Measurements from ENCODE around the gene GLI2. TPM values are rescaled to one million over a fixed set of nuclear protein-coding genes. Genes with fewer than 3 reads are reported as not detected.

The GLI2 gene
- total and polyA plus RNA-seq, 5 donors from 2014 or later = not detected

DNA sequence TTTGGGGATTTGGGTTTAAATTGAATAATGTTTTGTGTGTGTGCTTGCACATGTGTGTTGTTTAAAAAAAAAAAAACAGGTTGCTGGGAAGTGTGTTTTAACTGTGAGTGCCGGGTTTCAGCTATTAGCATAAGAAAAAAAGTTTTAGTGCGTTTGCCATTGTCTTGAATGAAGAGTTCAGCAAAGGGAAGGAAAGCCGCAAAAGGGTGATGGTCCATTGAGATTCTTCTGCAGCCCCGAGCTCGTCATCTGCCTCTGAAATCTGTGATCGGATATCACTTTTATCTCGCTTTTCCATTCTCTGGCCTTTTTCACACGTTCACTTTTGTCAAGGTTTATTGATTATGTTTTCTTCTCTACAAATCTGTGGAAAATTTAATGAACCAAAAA is 4.7 kb downstream of the GLI2 start:
- Mint-ChIP-seq H3K36me3 (no peaks in the 10 kb centered on the region), H3K27me3 (peaks cover 64% of the 10 kb centered on the region), H3K4me1 (peaks cover 0 to 7% (median 2%) of the 10 kb centered on the region in 4 donors), H3K27ac (no peak overlapping the region), H3K9me3 (peaks cover 0 to 9% (median 0%) of the 10 kb centered on the region in 7 donors), H3K4me3 (no peak overlapping the region)
- H3K4me3 ChIP-seq (ENCODE audit: low read depth, low read length) = no peak overlapping the region
- H3K36me3 ChIP-seq (ENCODE audit: control insufficient read depth, insufficient read depth, low read length) = no peaks in the 10 kb centered on the region
- H3K27ac ChIP-seq (ENCODE audit: insufficient read depth, low read length, poor library complexity, severe bottlenecking) = no peak overlapping the region
- H3K27me3 ChIP-seq (ENCODE audit: control insufficient read depth, insufficient read depth, low read length) = peaks cover 26% of the 10 kb centered on the region
- ATAC-seq (ENCODE audit: low read depth in 2 of 2) = no peak
- no peaks in the 10 kb centered on the region for H3K9me3 ChIP-seq (ENCODE audit: control insufficient read depth in 2 of 2, low read length in 2 of 2)
- peaks cover 8% of the 10 kb centered on the region for H3K4me1 ChIP-seq (ENCODE audit: control insufficient read depth, insufficient read depth, low read length, poor library complexity, severe bottlenecking)
- DNase-seq = no peak

DNA sequence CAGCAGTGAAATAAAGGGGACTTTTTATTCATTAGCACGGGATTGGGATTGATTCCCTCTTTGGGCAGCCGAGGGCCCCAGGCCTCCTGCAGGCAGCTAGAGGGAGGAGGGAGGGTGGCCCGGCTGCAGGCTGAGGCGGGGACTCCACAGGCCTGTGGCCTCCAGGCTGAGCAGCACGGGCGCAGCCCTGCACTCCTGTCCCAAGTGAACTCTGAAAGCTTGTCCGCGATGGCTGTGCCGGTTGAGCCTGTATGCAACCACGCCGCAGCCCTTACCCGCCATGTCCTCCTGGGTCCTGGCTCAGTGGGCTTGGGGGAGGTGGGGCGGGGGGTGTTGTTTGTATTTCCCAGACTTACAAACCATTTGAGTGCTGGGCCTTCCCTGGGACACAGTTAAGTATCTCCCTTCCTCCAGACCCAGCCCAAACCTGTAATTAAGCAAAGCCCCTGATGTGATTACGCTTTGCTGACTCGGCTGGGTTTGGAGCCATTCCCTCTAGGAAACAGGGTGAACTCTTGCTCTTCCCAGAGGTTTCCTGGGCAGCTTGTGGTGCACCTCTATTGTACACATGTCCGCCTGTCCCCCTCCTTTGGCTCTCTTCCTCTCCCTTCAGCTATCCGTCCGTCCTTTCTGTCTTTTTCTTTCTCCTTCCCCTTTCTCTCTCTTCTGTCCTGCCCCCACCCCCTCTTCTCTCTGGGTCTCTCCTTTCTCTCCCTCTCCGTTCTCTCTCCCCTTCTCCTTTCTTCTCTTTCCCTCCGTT is 5.3 kb downstream of the GLI2 start:
- peaks cover 0 to 7% (median 2%) of the 10 kb centered on the region in 4 donors for H3K4me1 Mint-ChIP-seq
- peaks cover 0 to 9% (median 0%) of the 10 kb centered on the region in 7 donors for H3K9me3 Mint-ChIP-seq
- peaks cover 64% of the 10 kb centered on the region for H3K27me3 Mint-ChIP-seq
- ATAC-seq (ENCODE audit: low read depth in 2 of 2) = no peak
- H3K36me3 ChIP-seq (ENCODE audit: control insufficient read depth, insufficient read depth, low read length) = no peaks in the 10 kb centered on the region
- H3K9me3 ChIP-seq (ENCODE audit: control insufficient read depth in 2 of 2, low read length in 2 of 2) = no peaks in the 10 kb centered on the region
- DNase-seq = no peak
- H3K4me3 ChIP-seq (ENCODE audit: low read depth, low read length) = no peak overlapping the region
- H3K4me1 ChIP-seq (ENCODE audit: control insufficient read depth, insufficient read depth, low read length, poor library complexity, severe bottlenecking) = peaks cover 4% of the 10 kb centered on the region
- peaks cover 26% of the 10 kb centered on the region for H3K27me3 ChIP-seq (ENCODE audit: control insufficient read depth, insufficient read depth, low read length)
- no peak overlapping the region for H3K27ac Mint-ChIP-seq
- H3K27ac ChIP-seq (ENCODE audit: insufficient read depth, low read length, poor library complexity, severe bottlenecking) = no peak overlapping the region
- H3K36me3 Mint-ChIP-seq = no peaks in the 10 kb centered on the region
- no peak overlapping the region for H3K4me3 Mint-ChIP-seq

DNA sequence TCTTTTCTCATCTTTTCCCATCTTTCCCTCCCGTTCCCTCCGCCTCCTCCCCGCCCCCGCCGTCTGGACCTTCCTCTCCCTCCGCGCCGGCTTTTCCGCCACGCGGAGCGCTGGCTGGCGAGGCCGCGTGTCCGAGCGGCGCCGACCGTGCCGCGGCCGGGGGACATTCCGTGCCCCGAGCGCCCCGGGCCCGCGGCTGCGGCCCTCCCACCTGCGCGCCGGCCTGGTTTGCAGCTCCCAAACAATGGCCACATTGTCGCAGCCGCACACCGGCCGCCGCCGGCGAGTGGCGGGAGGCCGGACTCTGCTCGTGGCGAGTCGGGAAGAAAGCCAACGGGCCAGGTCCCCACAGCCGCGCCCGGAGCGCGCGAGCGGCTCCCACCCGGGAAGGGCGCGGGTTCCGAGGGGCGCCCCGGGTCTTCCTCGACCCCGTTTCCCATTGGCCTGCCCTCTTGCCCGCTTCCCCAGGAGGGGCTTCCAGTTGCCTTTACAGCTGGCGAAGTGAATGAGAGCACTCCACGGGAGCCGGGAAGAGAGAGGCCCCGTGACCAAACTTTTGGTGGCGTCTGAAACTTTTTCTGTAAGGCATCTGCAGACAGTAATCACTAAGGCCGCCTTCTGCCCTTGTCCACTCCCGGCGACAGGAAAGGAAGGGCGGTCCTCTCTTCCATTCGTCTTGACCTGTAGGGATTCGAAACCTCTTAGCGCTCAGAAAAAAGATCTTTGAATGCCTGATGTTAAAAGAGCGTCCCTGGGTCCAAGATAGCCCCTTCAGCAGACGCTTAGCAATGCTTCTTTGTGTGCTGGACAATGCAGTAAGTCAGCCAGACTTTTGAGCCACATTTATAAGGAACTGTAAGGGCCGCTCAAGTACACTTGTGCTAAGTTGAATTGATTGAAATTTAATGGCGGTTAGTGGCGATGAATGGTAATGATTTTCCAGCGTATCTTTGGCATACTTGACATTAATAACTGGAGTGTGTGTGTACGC is 6.2 kb downstream of the GLI2 start:
- H3K4me3 ChIP-seq (ENCODE audit: low read depth, low read length) = no peak overlapping the region
- Mint-ChIP-seq H3K4me3 (no peak overlapping the region), H3K36me3 (no peaks in the 10 kb centered on the region), H3K4me1 (peaks cover 0 to 5% (median 2%) of the 10 kb centered on the region in 4 donors), H3K27ac (no peak overlapping the region), H3K27me3 (peaks cover 68% of the 10 kb centered on the region), H3K9me3 (peaks cover 0 to 9% (median 0%) of the 10 kb centered on the region in 7 donors)
- no peaks in the 10 kb centered on the region for H3K9me3 ChIP-seq (ENCODE audit: control insufficient read depth in 2 of 2, low read length in 2 of 2)
- no peaks in the 10 kb centered on the region for H3K4me1 ChIP-seq (ENCODE audit: control insufficient read depth, insufficient read depth, low read length, poor library complexity, severe bottlenecking)
- H3K27me3 ChIP-seq (ENCODE audit: control insufficient read depth, insufficient read depth, low read length) = peaks cover 26% of the 10 kb centered on the region
- ATAC-seq (ENCODE audit: low read depth in 2 of 2) = no peak
- no peak overlapping the region for H3K27ac ChIP-seq (ENCODE audit: insufficient read depth, low read length, poor library complexity, severe bottlenecking)
- DNase-seq = no peak
- H3K36me3 ChIP-seq (ENCODE audit: control insufficient read depth, insufficient read depth, low read length) = no peaks in the 10 kb centered on the region

DNA sequence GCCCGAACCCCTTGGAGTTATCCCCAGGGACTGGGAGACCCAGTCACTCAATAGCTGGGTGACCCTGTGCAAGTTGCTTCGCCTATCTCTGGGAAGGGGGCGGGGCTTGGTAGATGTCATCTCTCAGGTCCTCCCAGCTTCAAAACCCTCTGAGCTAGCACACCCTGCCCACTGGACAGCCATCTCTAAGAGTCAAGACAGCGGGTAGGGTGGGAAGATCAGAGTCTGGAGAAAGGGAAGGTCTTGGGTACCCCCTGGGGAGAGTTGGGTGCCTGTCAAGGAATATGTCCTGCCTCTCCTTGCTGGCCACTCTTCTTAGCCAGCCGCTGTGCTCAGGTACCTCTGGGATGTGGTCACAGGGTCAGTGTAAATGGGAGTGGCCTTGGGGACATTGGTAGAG is 8.0 kb downstream of the GLI2 start:
- Histone ChIP-seq H3K27ac (ENCODE audit: insufficient read depth, low read length, poor library complexity, severe bottlenecking) (no peak overlapping the region), H3K4me1 (ENCODE audit: control insufficient read depth, insufficient read depth, low read length, poor library complexity, severe bottlenecking) (no peaks in the 10 kb centered on the region), H3K27me3 (ENCODE audit: control insufficient read depth, insufficient read depth, low read length) (peaks cover 17% of the 10 kb centered on the region), H3K4me3 (ENCODE audit: low read depth, low read length) (no peak overlapping the region), H3K9me3 (ENCODE audit: control insufficient read depth in 2 of 2, low read length in 2 of 2) (no peaks in the 10 kb centered on the region), H3K36me3 (ENCODE audit: control insufficient read depth, insufficient read depth, low read length) (no peaks in the 10 kb centered on the region)
- DNase-seq (no peak), ATAC-seq (ENCODE audit: low read depth in 2 of 2) (no peak)
- Mint-ChIP-seq H3K9me3 (peaks cover 0 to 8% (median 0%) of the 10 kb centered on the region in 7 donors), H3K36me3 (no peaks in the 10 kb centered on the region), H3K4me1 (peaks cover 0 to 3% (median 0%) of the 10 kb centered on the region in 4 donors), H3K27me3 (peaks cover 55% of the 10 kb centered on the region), H3K27ac (no peak overlapping the region), H3K4me3 (no peak overlapping the region)

DNA sequence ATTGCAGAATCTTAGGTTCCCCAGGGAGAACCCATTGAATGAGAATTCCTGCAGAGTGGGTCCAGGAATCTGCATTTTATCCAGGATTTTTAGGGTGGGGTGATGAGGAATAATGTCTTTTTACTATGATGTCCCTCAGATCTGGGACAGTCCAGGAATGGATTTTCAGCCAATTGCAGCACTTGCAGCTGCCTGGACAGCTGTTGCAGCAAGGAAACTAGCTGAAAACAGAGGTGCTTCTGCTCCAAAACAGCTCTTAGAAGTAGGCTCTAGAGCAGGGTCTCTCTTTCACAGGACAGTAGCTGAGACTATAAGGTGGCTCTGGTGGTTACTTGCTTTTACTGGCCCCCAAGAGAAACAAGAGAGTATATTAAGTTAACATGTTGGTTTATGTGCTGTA is 9.1 kb downstream of the GLI2 start:
- H3K4me1 Mint-ChIP-seq = peaks cover 0 to 3% (median 0%) of the 10 kb centered on the region in 4 donors
- peaks cover 11% of the 10 kb centered on the region for H3K27me3 ChIP-seq (ENCODE audit: control insufficient read depth, insufficient read depth, low read length)
- no peak overlapping the region for H3K4me3 ChIP-seq (ENCODE audit: low read depth, low read length)
- no peak overlapping the region for H3K27ac ChIP-seq (ENCODE audit: insufficient read depth, low read length, poor library complexity, severe bottlenecking)
- H3K9me3 Mint-ChIP-seq = peaks cover 0 to 4% (median 0%) of the 10 kb centered on the region in 7 donors
- no peaks in the 10 kb centered on the region for H3K36me3 ChIP-seq (ENCODE audit: control insufficient read depth, insufficient read depth, low read length)
- no peak overlapping the region for H3K27ac Mint-ChIP-seq
- ATAC-seq (ENCODE audit: low read depth in 2 of 2) (no peak), DNase-seq (no peak)
- H3K36me3 Mint-ChIP-seq = no peaks in the 10 kb centered on the region
- H3K9me3 ChIP-seq (ENCODE audit: control insufficient read depth in 2 of 2, low read length in 2 of 2) = no peaks in the 10 kb centered on the region
- no peak overlapping the region for H3K4me3 Mint-ChIP-seq
- H3K27me3 Mint-ChIP-seq = peaks cover 46% of the 10 kb centered on the region
- H3K4me1 ChIP-seq (ENCODE audit: control insufficient read depth, insufficient read depth, low read length, poor library complexity, severe bottlenecking) = no peaks in the 10 kb centered on the region

DNA sequence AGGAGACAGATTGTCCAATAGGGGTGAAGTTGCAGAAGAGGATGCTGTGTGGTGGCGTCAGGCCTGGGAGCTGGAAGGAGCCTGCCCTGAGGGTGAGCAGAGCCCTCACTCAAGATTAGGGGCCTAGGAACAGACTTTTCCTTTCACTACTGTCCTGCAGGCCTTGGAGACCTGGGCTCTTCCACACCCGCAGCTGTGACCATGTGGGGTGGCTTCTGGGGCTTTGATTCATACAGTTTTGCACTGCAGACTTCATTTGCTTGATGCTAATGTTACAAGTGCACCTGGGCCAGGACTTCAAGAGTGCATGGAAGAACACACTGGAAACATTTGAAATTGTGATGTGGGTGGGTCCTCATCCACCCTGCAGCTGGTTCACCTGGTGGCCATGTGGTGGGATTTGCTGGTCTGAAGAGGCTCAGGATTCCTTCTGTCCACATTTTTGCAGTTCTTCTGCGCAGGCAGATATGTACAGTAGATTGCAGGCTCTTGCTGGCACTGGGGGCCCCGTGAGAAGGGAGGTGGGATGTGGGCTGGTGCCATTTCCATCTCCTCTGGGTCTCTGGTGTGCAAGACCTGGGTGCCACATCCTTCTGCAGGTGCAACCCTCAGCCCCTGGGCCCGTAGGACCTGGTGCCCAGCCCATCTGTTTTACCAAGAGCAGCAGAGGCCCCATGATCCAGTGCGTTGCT is 9.9 kb downstream of the GLI2 start:
- no peak overlapping the region for H3K4me3 Mint-ChIP-seq
- Histone ChIP-seq H3K4me3 (ENCODE audit: low read depth, low read length) (no peak overlapping the region), H3K9me3 (ENCODE audit: control insufficient read depth in 2 of 2, low read length in 2 of 2) (no peaks in the 10 kb centered on the region), H3K27ac (ENCODE audit: insufficient read depth, low read length, poor library complexity, severe bottlenecking) (no peak overlapping the region), H3K27me3 (ENCODE audit: control insufficient read depth, insufficient read depth, low read length) (peaks cover 5% of the 10 kb centered on the region), H3K36me3 (ENCODE audit: control insufficient read depth, insufficient read depth, low read length) (no peaks in the 10 kb centered on the region), H3K4me1 (ENCODE audit: control insufficient read depth, insufficient read depth, low read length, poor library complexity, severe bottlenecking) (no peaks in the 10 kb centered on the region)
- no peaks in the 10 kb centered on the region for H3K4me1 Mint-ChIP-seq
- H3K27ac Mint-ChIP-seq = no peak overlapping the region
- ATAC-seq (ENCODE audit: low read depth in 2 of 2) (no peak), DNase-seq (no peak)
- H3K27me3 Mint-ChIP-seq = peaks cover 39% of the 10 kb centered on the region
- peaks cover 0 to 3% (median 0%) of the 10 kb centered on the region in 7 donors for H3K9me3 Mint-ChIP-seq
- no peaks in the 10 kb centered on the region for H3K36me3 Mint-ChIP-seq

DNA sequence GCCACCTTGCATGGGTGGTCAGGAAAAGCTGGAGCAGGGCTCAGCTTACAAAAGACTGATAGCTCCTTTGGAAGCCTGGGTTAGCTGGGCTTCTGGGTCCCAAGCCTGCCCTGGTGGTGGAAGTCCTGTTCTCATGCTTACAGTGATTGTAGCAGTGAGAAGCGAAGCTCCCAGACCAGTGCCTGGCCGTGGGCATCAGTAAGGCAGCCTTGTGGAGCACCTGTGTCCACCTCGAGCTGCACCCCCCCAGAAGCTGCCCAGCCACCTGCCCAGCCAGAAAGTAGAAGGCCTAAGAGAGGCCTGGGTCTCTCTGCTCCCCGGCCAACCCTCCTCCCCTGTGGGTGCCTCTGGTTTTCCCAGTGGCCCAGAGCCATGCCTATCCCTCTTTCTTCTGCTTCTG is 10.5 kb downstream of the GLI2 start:
- Histone ChIP-seq H3K9me3 (ENCODE audit: control insufficient read depth in 2 of 2, low read length in 2 of 2) (no peaks in the 10 kb centered on the region), H3K4me1 (ENCODE audit: control insufficient read depth, insufficient read depth, low read length, poor library complexity, severe bottlenecking) (no peaks in the 10 kb centered on the region), H3K27ac (ENCODE audit: insufficient read depth, low read length, poor library complexity, severe bottlenecking) (no peak overlapping the region), H3K27me3 (ENCODE audit: control insufficient read depth, insufficient read depth, low read length) (peaks cover 5% of the 10 kb centered on the region), H3K4me3 (ENCODE audit: low read depth, low read length) (no peak overlapping the region), H3K36me3 (ENCODE audit: control insufficient read depth, insufficient read depth, low read length) (no peaks in the 10 kb centered on the region)
- no peaks in the 10 kb centered on the region for H3K4me1 Mint-ChIP-seq
- no peak overlapping the region for H3K4me3 Mint-ChIP-seq
- DNase-seq (no peak), ATAC-seq (ENCODE audit: low read depth in 2 of 2) (no peak)
- H3K27ac Mint-ChIP-seq = no peak overlapping the region
- H3K36me3 Mint-ChIP-seq = no peaks in the 10 kb centered on the region
- H3K9me3 Mint-ChIP-seq = peaks cover 0 to 3% (median 0%) of the 10 kb centered on the region in 7 donors
- peaks cover 36% of the 10 kb centered on the region for H3K27me3 Mint-ChIP-seq
